ENCODE data around the gene PRRC2A. TPM values are rescaled to one million over a fixed set of nuclear protein-coding genes. Genes with fewer than 3 reads are reported as not detected.

Gene PRRC2A
- polyA plus RNA-seq, 1 donor (not counting 4 experiments of a cell fraction or from before 2014, with no cell fraction given), result 20.5 TPM

DNA sequence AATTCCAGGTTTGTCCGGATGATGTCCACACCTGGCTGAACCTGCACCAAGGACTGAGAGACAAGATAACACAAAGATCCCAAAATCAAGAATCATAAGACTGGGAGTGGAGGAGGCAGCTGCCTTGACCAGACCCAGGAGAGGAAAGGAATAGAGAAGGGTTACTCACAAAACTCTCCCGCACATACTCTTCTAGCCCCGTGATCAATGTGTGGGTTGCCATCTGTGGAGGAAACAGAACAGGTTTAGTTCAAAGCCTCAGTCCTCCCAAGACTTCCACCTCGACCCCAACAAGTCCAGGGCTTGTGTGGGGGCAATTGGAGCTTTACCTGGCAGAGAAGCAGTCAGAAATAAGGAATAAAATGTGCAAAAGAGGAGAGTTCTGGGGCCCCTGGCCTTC, 20.9 kb downstream of the PRRC2A start:
- Histone ChIP-seq H2AFZ (ENCODE audit: control insufficient read depth, low read length) (no peak overlapping the region), H3K4me2 (ENCODE audit: control insufficient read depth, extremely low read depth, insufficient read depth, low read depth, low read length) (no peak overlapping the region), H3K9ac (ENCODE audit: control insufficient read depth, extremely low read depth, insufficient read depth, low read length) (no peak overlapping the region), H3K27me3 (ENCODE audit: control insufficient read depth, extremely low read depth, insufficient read depth, low read length) (no peaks in the 10 kb centered on the region), H3K9me3 (ENCODE audit: control insufficient read depth, low read depth, low read length) (no peaks in the 10 kb centered on the region), H4K20me1 (ENCODE audit: control insufficient read depth, extremely low read depth, insufficient read depth, low read length) (no peaks in the 10 kb centered on the region), H3K4me1 (ENCODE audit: control insufficient read depth, extremely low read depth, insufficient read depth, low read length) (no peaks in the 10 kb centered on the region), H3K9me1 (ENCODE audit: control insufficient read depth, extremely low read depth, insufficient read depth, low read length) (no peaks in the 10 kb centered on the region), H3K79me2 (ENCODE audit: control insufficient read depth, insufficient read depth, low read length) (no peaks in the 10 kb centered on the region), H3K36me3 (ENCODE audit: control insufficient read depth in 2 of 2, extremely low read depth in 1 of 2, insufficient read depth in 2 of 2, low read length in 2 of 2) (peaks cover 49 to 54% of the 10 kb centered on the region in 2 experiments), H3K27ac (ENCODE audit: control insufficient read depth, insufficient read depth, low read length) (no peak overlapping the region), H3K4me3 (ENCODE audit: control insufficient read depth in 2 of 3, extremely low read depth in 1 of 3, insufficient read depth in 2 of 3, low read depth in 1 of 3, low read length in 3 of 3) (no peak overlapping the region)
- TF ChIP-seq EZH2 (IDR thresholded peaks at IDR 0.05; ENCODE audit: low read length), result no peak
- TF ChIP-seq, protein P1, sequence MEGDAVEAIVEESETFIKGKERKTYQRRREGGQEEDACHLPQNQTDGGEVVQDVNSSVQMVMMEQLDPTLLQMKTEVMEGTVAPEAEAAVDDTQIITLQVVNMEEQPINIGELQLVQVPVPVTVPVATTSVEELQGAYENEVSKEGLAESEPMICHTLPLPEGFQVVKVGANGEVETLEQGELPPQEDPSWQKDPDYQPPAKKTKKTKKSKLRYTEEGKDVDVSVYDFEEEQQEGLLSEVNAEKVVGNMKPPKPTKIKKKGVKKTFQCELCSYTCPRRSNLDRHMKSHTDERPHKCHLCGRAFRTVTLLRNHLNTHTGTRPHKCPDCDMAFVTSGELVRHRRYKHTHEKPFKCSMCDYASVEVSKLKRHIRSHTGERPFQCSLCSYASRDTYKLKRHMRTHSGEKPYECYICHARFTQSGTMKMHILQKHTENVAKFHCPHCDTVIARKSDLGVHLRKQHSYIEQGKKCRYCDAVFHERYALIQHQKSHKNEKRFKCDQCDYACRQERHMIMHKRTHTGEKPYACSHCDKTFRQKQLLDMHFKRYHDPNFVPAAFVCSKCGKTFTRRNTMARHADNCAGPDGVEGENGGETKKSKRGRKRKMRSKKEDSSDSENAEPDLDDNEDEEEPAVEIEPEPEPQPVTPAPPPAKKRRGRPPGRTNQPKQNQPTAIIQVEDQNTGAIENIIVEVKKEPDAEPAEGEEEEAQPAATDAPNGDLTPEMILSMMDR (optimal IDR thresholded peaks at IDR 0.05 in 1 of 3, IDR thresholded peaks at IDR 0.05 in 1 of 3, conservative IDR thresholded peaks at IDR 0.05 in 1 of 3; ENCODE audit: extremely low read depth in 1 of 3, insufficient read depth in 2 of 3, low read length in 3 of 3), result no peak
- DNase-seq (ENCODE audit: low read depth, low spot score) (no peak), FAIRE-seq (no peak)
- dilution Hi-C loops (cut with MboI; ENCODE audit: extremely low pct_ligation_motif_present, low sequenced_read_pairs), result no loop called here

DNA sequence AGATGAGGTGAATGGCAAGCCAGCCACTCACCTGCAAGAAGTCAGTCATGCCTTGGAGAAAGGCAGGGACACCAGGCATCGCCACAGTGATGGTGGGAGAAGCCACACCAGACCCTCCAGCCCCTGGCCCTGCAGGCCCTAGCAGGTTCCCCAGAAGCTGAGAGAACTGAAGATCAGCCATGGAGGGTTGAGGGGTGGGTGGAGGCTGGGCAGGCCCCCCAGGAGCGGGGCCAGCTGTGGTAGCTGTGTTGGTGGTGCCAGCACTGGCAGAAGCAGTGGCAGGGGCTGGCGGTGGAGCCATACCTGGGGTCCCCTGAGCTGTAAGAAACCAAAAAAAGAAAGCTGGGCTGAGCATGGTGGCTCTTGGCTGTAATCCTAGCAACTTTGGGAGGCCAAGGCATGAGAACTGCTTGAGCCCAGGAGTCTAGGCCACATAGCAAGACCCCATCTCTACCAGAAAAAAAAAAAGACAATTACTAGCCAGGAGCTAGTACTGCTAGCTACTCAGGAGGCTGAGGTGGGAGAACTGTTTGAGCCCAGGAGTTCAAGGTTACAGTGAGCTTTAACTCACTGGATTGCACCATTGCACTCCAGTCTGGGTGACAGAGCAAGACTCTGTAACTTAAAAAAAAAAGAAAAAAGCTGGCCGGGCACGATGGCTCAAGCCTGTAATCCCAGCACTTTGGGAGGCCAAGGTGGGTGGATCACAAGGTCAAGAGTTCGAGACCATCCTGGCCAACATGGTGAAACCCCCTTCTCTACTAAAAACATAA, 22.5 kb downstream of the PRRC2A start:
- Histone ChIP-seq H3K27me3 (ENCODE audit: control insufficient read depth, extremely low read depth, insufficient read depth, low read length) (no peaks in the 10 kb centered on the region), H2AFZ (ENCODE audit: control insufficient read depth, low read length) (no peak overlapping the region), H3K9me1 (ENCODE audit: control insufficient read depth, extremely low read depth, insufficient read depth, low read length) (no peaks in the 10 kb centered on the region), H3K9ac (ENCODE audit: control insufficient read depth, extremely low read depth, insufficient read depth, low read length) (no peak overlapping the region), H4K20me1 (ENCODE audit: control insufficient read depth, extremely low read depth, insufficient read depth, low read length) (no peaks in the 10 kb centered on the region), H3K36me3 (ENCODE audit: control insufficient read depth in 2 of 2, extremely low read depth in 1 of 2, insufficient read depth in 2 of 2, low read length in 2 of 2) (peaks cover 42 to 56% of the 10 kb centered on the region in 2 experiments), H3K4me2 (ENCODE audit: control insufficient read depth, extremely low read depth, insufficient read depth, low read depth, low read length) (no peak overlapping the region), H3K4me1 (ENCODE audit: control insufficient read depth, extremely low read depth, insufficient read depth, low read length) (no peaks in the 10 kb centered on the region), H3K27ac (ENCODE audit: control insufficient read depth, insufficient read depth, low read length) (no peak overlapping the region), H3K4me3 (ENCODE audit: control insufficient read depth in 2 of 3, extremely low read depth in 1 of 3, insufficient read depth in 2 of 3, low read depth in 1 of 3, low read length in 3 of 3) (no peak overlapping the region), H3K9me3 (ENCODE audit: control insufficient read depth, low read depth, low read length) (no peaks in the 10 kb centered on the region), H3K79me2 (ENCODE audit: control insufficient read depth, insufficient read depth, low read length) (no peaks in the 10 kb centered on the region)
- no peak for TF ChIP-seq EZH2 (IDR thresholded peaks at IDR 0.05; ENCODE audit: low read length)
- TF ChIP-seq, protein P1 (optimal IDR thresholded peaks at IDR 0.05 in 1 of 3, IDR thresholded peaks at IDR 0.05 in 1 of 3, conservative IDR thresholded peaks at IDR 0.05 in 1 of 3; ENCODE audit: extremely low read depth in 1 of 3, insufficient read depth in 2 of 3, low read length in 3 of 3), result no peak
- dilution Hi-C loops (cut with MboI; ENCODE audit: extremely low pct_ligation_motif_present, low sequenced_read_pairs), result no loop called here
- DNase-seq (ENCODE audit: low read depth, low spot score), result no peak
- FAIRE-seq, result no peak
